K562 (cell line): ENCODE data around the gene CNTN4. TPM values are rescaled to one million over a fixed set of nuclear protein-coding genes. Genes with fewer than 3 reads are reported as not detected.

ENCODE experiments used
- ATAC-seq: fragments of 200-7000 bp; cut with Tn5 transposase; 3 replicates; pipeline ENCODE4 v1.9.1; 2020; ENCODE audit warnings: moderate library complexity
- BruUV-seq: library from RNA; stranded (reverse); fragments of 400-500 nt; replicated peaks from 2 replicates; lab custom pipeline; 2021; lab: Mats Ljungman, UMichigan
- CTCF ChIA-PET: fragments of 300-600 bp; formaldehyde crosslinking; extraction: SDS; loops from one replicate; lab custom pipeline; 2021; ENCODE audit warnings: low intra/inter-chr PET ratio; lab: Yijun Ruan, JAX
- POLR2A ChIA-PET: fragments of 300-600, 350-650 bp; sonication (Branson Sonifier 250); formaldehyde crosslinking; extraction: SDS; loops from one replicate; lab custom pipeline; 2021; ENCODE audit warnings: antibody characterized with exemption, inconsistent platforms; lab: Yijun Ruan, JAX
- DNase-seq, 4 experiments: peaks; one replicate each; pipeline versions ENCODE4 v3.0.0 to v3.0.0-alpha.2; 2011 to 2018; ENCODE audit warnings: low spot score in 3 of 4, mixed read lengths in 3 of 4; ENCODE audit errors: extremely low read depth in 1 of 4
- FAIRE-seq: peaks from 2 replicates; lab custom pipeline; 2011; peaks lifted over from hg19 to GRCh38; lab: Jason Lieb, UNC
- H2AFZ ChIP-seq: 2 replicates; pipeline ENCODE4 v1.6.0; 2011; ENCODE audit warnings: low read depth, low read length, control low read depth, inconsistent platforms
- H3K27ac ChIP-seq: fragments of 200-600 bp; 3 replicates; pipeline ENCODE4 v1.8.0; 2011; ENCODE audit warnings: low read depth, mild to moderate bottlenecking, control low read depth, inconsistent platforms, low read length, moderate library complexity, mixed read lengths; ENCODE audit errors: extremely low read depth
- H3K27me3 ChIP-seq, 2 experiments: fragments of 300-600 bp in 1 of 2; 2 replicates in 1 of 2; 3 replicates in 1 of 2; pipeline versions ENCODE4 v1.6.0 to v1.8.0; 2011; ENCODE audit warnings: inconsistent platforms in 2 of 2, low read length in 2 of 2, mild to moderate bottlenecking in 1 of 2, mixed read lengths in 1 of 2, moderate library complexity in 1 of 2; ENCODE audit not compliant: control insufficient read depth in 2 of 2, insufficient read depth in 2 of 2
- H3K36me3 ChIP-seq: fragments of 300-600 bp; 3 replicates; pipeline ENCODE4 v1.8.0; 2011; ENCODE audit warnings: mild to moderate bottlenecking, low read length, inconsistent platforms; ENCODE audit not compliant: control insufficient read depth, insufficient read depth
- H3K4me1 ChIP-seq, 2 experiments: fragments of 200-600 bp in 1 of 2; replicated peaks in 1 of 2; 2 replicates in 1 of 2; 3 replicates in 1 of 2; pipeline versions ENCODE4 v1.5.1 to v1.8.0; 2011; ENCODE audit warnings: inconsistent platforms in 2 of 2, low read length in 2 of 2, mild to moderate bottlenecking in 1 of 2, mixed read lengths in 1 of 2, moderate library complexity in 1 of 2; ENCODE audit not compliant: control insufficient read depth in 2 of 2, insufficient read depth in 2 of 2
- H3K4me2 ChIP-seq: 2 replicates; pipeline ENCODE4 v1.6.1; 2011; ENCODE audit warnings: low read length, control low read depth, inconsistent platforms, mixed read lengths; ENCODE audit not compliant: insufficient read depth
- H3K4me3 ChIP-seq: fragments of 200-600 bp; sonication (generic), shearing (Covaris generic); 2 replicates; pipeline ENCODE4 v1.5.1; 2016; ENCODE audit warnings: control low read depth, inconsistent platforms
- H3K79me2 ChIP-seq: fragments of 200-600 bp; 3 replicates; pipeline ENCODE4 v1.8.0; 2011; ENCODE audit warnings: low read length, inconsistent platforms; ENCODE audit not compliant: control insufficient read depth, insufficient read depth
- H3K9ac ChIP-seq, 2 experiments: 2 replicates each; pipeline versions ENCODE4 v1.6.0 to v1.6.1; 2011; ENCODE audit warnings: low read depth in 2 of 2, low read length in 2 of 2, control low read depth in 1 of 2, inconsistent platforms in 1 of 2, mild to moderate bottlenecking in 1 of 2, mixed read lengths in 1 of 2; ENCODE audit not compliant: insufficient read depth in 1 of 2
- H3K9me1 ChIP-seq: one replicate; pipeline ENCODE4 v1.6.0; 2011; ENCODE audit warnings: inconsistent platforms, mild to moderate bottlenecking, low read length, moderate library complexity; ENCODE audit not compliant: control insufficient read depth, insufficient read depth
- H3K9me3 ChIP-seq: replicated peaks from 2 replicates; pipeline ENCODE4 v1.5.1; 2011; ENCODE audit warnings: low read depth, low read length, inconsistent platforms; ENCODE audit not compliant: control insufficient read depth, insufficient read depth
- H4K20me1 ChIP-seq: replicated peaks from 2 replicates; pipeline ENCODE4 v1.6.1; 2011; ENCODE audit warnings: low read length, inconsistent platforms, mixed read lengths; ENCODE audit not compliant: control insufficient read depth, insufficient read depth
- CBFA2T2 ChIP-seq: fragments of 450-650 bp; conservative IDR thresholded peaks from 2 replicates; pipeline ENCODE4 v1.6.1; 2017; ENCODE audit warnings: mild to moderate bottlenecking
- FIP1L1 ChIP-seq: fragments of 200-400 bp; formaldehyde crosslinking; IDR thresholded peaks from 2 replicates; pipeline ENCODE4 v1.6.1; 2018; ENCODE audit warnings: mild to moderate bottlenecking, low read depth, low read length; ENCODE audit not compliant: poor library complexity, severe bottlenecking
- GTF2A2 ChIP-seq: IDR thresholded peaks from 2 replicates; pipeline ENCODE4 v1.6.1; 2016; ENCODE audit warnings: mild to moderate bottlenecking, missing genetic modification characterization, missing compliant biosample characterization
- JUN ChIP-seq, 2 experiments: sonication (generic) in 1 of 2; formaldehyde crosslinking in 1 of 2; IDR thresholded peaks; 2 replicates each; pipeline versions ENCODE4 v1.6.1 to v1.8.0; 2012 to 2022; ENCODE audit warnings: borderline replicate concordance in 2 of 2, mild to moderate bottlenecking in 2 of 2, improper control_type of control experiment in 1 of 2, low read depth in 1 of 2, low read length in 1 of 2, missing genetic modification reagents in 1 of 2
- MIER1 ChIP-seq: fragments of 450-650 bp; IDR thresholded peaks from 2 replicates; pipeline ENCODE4 v1.6.1; 2016; ENCODE audit warnings: antibody characterized with exemption, mild to moderate bottlenecking, low read depth
- ZFPM2 ChIP-seq: fragments of 250-450 bp; sonication (Bioruptor Pico); IDR thresholded peaks from 2 replicates; pipeline ENCODE4 v1.5.1; 2022; ENCODE audit warnings: mild to moderate bottlenecking
- ZNF124 ChIP-seq: sonication (generic); formaldehyde crosslinking; IDR thresholded peaks from 2 replicates; pipeline ENCODE4 v1.8.1; 2022; ENCODE audit warnings: missing genetic modification reagents
- ZNF212 ChIP-seq: fragments of 450-650 bp; formaldehyde crosslinking; IDR thresholded peaks from 2 replicates; pipeline ENCODE4 v1.4.0; 2020; ENCODE audit warnings: mild to moderate bottlenecking
- ZNF780A ChIP-seq: fragments of 250-450 bp; sonication (Bioruptor Pico); IDR thresholded peaks from 2 replicates; pipeline ENCODE4 v1.5.0; 2021; ENCODE audit warnings: mild to moderate bottlenecking
- WGBS: fragments of 100-300 bp; shearing (Covaris generic); methylation state at CpG from one replicate; pipeline ENCODE4 v1.1.6; 2016; ENCODE audit warnings: low coverage, mixed read lengths; ENCODE audit not compliant: insufficient coverage; ENCODE audit errors: missing lambda C conversion rate; 5-methylcytosine and 5-hydroxymethylcytosine counted together
- in situ Hi-C: fragments of 300-500 bp; cut with MboI; formaldehyde crosslinking; loops from 4 replicates; pipeline ENCODE4 v1.15.0; 2018; ENCODE audit warnings: inconsistent platforms, mixed read lengths
- intact Hi-C: fragments of 100-400 bp; cut with micrococcal nuclease; formaldehyde crosslinking; loops from 2 replicates; pipeline ENCODE4 v1.14.2; 2022
- polyA plus RNA-seq, 8 experiments: library from polyadenylated mRNA; depleted of rRNA in 4 of 8; stranded (reverse) in 5 of 8; unstranded in 3 of 8; fragments of >200 nt; fragmentation: Nextera tagmentation in 2 of 8; fragmentation: Illumina TruSeq in 1 of 8; extraction: Ambion mirVana in 2 of 8; extraction: Trizol in 1 of 8; gene quantifications; 2 replicates each; pipeline versions ENCODE4 v1.2.1 to v1.2.3, GENCODE V29; 2011 to 2014; ENCODE audit warnings: inconsistent platforms in 1 of 8, missing spikeins in 1 of 8
- total RNA-seq, 7 experiments: library from RNA; depleted of rRNA in 6 of 7; stranded (reverse); fragments of >200 nt in 6 of 7; fragmentation: Illumina TruSeq in 2 of 7; extraction: Trizol in 2 of 7; gene quantifications; 2 replicates each; pipeline versions ENCODE4 v1.2.1 to v1.2.3, GENCODE V29; 2011 to 2021; ENCODE audit warnings: low replicate concordance in 1 of 7
- TF ChIP-seq, protein P1 (sequence below), 2 experiments: fragments of 450-650 bp; IDR thresholded peaks; 2 replicates each; pipeline ENCODE4 v1.6.1; 2016
- TF ChIP-seq, protein P2 (sequence below): sonication (generic); formaldehyde crosslinking; IDR thresholded peaks from 2 replicates; pipeline ENCODE4 v1.8.1; 2022; ENCODE audit warnings: missing genetic modification reagents
- TF ChIP-seq, protein P3 (sequence below): fragments of 250-450 bp; sonication (Bioruptor Pico); IDR thresholded peaks from 2 replicates; pipeline ENCODE4 v1.5.0; 2021
- TF ChIP-seq, protein P4 (sequence below): fragments of 250-450 bp; sonication (Bioruptor Pico); IDR thresholded peaks from 2 replicates; pipeline ENCODE4 v1.8.0; 2022; ENCODE audit warnings: moderate library complexity, mild to moderate bottlenecking, inconsistent platforms
- TF ChIP-seq, protein P5 (sequence below): fragments of 200-800 bp; sonication (Bioruptor generic); IDR thresholded peaks from 2 replicates; pipeline ENCODE4 v1.6.1; 2017; ENCODE audit warnings: missing genetic modification characterization, missing compliant biosample characterization

Gene CNTN4
- total and polyA plus RNA-seq, 9 of the 15 experiments (the other 6 are each of a cell fraction or from before 2014, with no cell fraction given): not detected

DNA sequence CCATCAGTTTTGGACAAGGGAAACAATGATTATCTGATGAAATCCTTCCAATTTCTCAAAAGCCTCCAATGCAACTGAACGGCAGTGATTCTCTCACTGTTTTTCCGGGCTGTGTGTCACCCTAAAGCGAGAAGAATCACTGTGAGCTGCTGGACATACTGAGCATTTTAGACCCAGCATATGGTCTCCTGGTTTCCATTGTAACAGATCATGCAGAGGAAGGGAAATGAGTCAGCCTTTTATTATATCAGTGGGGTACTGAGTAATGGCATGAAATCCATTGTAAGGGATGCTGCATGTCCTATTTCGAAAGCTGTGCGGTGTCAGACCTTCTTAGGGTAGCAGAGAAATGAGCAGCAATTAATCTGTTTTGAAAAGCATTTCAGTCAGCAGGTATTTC is 724.4 kb downstream of the CNTN4 start (continued):
- no peak for TF ChIP-seq ZFPM2 (CRISPR knock-in tag)
- TF ChIP-seq JUN (IDR thresholded peaks at IDR 0.05; ENCODE audit: borderline replicate concordance, low read depth, low read length): no peak
- TF ChIP-seq JUN (CRISPR knock-in tag; IDR thresholded peaks at IDR 0.05; ENCODE audit: borderline replicate concordance): no peak
- TF ChIP-seq, protein P1, sequence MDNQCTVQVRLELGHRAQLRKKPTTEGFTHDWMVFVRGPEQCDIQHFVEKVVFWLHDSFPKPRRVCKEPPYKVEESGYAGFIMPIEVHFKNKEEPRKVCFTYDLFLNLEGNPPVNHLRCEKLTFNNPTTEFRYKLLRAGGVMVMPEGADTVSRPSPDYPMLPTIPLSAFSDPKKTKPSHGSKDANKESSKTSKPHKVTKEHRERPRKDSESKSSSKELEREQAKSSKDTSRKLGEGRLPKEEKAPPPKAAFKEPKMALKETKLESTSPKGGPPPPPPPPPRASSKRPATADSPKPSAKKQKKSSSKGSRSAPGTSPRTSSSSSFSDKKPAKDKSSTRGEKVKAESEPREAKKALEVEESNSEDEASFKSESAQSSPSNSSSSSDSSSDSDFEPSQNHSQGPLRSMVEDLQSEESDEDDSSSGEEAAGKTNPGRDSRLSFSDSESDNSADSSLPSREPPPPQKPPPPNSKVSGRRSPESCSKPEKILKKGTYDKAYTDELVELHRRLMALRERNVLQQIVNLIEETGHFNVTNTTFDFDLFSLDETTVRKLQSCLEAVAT (IDR thresholded peaks at IDR 0.05): no peak

DNA sequence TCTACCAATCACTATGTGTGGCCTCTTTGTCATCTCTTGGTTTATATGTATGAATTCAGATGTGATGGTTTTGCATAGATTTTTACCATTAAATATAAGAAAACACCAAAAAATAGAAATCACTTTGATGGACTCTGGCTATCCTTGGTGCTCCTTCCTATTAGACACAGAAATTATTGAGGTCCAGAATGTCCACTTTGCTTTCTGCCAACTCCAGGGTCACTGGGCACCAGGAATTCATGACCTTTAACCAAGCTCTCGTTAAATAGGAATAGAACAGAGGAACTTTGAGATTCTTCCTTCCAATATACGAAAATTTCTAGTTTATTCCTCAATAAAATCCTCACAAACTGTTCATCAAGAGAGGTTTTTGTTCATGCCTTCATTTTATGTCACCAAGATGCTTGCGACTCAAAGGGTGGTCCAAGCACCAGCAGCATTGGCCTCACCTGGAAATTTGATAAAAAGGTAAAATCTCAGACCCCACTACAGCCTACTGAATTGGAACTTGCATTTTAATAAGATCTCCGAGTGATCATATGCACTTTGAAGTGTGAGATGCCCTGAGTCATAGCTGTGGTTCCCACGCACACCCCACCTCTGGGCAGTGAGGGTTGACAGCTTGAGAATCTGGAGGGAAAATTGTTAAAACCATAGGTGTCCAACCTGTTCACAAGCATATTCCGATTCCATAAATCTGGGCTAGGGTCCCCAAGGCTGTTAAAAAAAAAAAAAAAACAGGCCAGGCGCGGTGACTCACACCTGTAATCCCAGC is 725.0 kb downstream of the CNTN4 start:
- H3K27me3 ChIP-seq: no peaks in the 10 kb centered on the region
- H3K79me2 ChIP-seq: no peaks in the 10 kb centered on the region
- ChIA-PET CTCF (no interaction called here), POLR2A (no interaction called here)
- no peak overlapping the region for H3K9ac ChIP-seq
- H3K9me1 ChIP-seq: no peaks in the 10 kb centered on the region
- no peak overlapping the region for H3K27ac ChIP-seq
- H3K9me3 ChIP-seq: no peaks in the 10 kb centered on the region; the same call in 1 of the 2 replicates
- FAIRE-seq: no peak
- no peak for ATAC-seq
- H3K4me3 ChIP-seq: no peak overlapping the region
- in situ Hi-C loops: no loop called here
- H3K4me2 ChIP-seq: no peak overlapping the region
- intact Hi-C loops: no loop called here
- H3K4me1 ChIP-seq: no peaks in the 10 kb centered on the region
- no peak for DNase-seq
- WGBS: 0% methylated on average over 8 of the region's 8 CpGs
- no peaks in the 10 kb centered on the region for H4K20me1 ChIP-seq
- no TSS peak for BruUV-seq
- H3K36me3 ChIP-seq: no peaks in the 10 kb centered on the region
- no peak overlapping the region for H2AFZ ChIP-seq
- TF ChIP-seq, protein P2, sequence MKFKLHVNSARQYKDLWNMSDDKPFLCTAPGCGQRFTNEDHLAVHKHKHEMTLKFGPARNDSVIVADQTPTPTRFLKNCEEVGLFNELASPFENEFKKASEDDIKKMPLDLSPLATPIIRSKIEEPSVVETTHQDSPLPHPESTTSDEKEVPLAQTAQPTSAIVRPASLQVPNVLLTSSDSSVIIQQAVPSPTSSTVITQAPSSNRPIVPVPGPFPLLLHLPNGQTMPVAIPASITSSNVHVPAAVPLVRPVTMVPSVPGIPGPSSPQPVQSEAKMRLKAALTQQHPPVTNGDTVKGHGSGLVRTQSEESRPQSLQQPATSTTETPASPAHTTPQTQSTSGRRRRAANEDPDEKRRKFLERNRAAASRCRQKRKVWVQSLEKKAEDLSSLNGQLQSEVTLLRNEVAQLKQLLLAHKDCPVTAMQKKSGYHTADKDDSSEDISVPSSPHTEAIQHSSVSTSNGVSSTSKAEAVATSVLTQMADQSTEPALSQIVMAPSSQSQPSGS (CRISPR knock-in tag): no peak
- TF ChIP-seq ZNF780A (CRISPR knock-in tag): no peak
- no peak for TF ChIP-seq GTF2A2 (tag)
- TF ChIP-seq, protein P3, sequence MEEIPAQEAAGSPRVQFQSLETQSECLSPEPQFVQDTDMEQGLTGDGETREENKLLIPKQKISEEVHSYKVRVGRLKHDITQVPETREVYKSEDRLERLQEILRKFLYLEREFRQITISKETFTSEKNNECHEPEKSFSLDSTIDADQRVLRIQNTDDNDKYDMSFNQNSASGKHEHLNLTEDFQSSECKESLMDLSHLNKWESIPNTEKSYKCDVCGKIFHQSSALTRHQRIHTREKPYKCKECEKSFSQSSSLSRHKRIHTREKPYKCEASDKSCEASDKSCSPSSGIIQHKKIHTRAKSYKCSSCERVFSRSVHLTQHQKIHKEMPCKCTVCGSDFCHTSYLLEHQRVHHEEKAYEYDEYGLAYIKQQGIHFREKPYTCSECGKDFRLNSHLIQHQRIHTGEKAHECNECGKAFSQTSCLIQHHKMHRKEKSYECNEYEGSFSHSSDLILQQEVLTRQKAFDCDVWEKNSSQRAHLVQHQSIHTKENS (CRISPR knock-in tag): no peak
- no peak for TF ChIP-seq CBFA2T2
- no peak for TF ChIP-seq ZNF124 (CRISPR knock-in tag)
- TF ChIP-seq FIP1L1: no peak
- TF ChIP-seq, protein P4, sequence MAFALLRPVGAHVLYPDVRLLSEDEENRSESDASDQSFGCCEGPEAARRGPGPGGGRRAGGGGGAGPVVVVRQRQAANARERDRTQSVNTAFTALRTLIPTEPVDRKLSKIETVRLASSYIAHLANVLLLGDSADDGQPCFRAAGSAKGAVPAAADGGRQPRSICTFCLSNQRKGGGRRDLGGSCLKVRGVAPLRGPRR (CRISPR knock-in tag): no peak
- no peak for TF ChIP-seq MIER1
- TF ChIP-seq, protein P5, sequence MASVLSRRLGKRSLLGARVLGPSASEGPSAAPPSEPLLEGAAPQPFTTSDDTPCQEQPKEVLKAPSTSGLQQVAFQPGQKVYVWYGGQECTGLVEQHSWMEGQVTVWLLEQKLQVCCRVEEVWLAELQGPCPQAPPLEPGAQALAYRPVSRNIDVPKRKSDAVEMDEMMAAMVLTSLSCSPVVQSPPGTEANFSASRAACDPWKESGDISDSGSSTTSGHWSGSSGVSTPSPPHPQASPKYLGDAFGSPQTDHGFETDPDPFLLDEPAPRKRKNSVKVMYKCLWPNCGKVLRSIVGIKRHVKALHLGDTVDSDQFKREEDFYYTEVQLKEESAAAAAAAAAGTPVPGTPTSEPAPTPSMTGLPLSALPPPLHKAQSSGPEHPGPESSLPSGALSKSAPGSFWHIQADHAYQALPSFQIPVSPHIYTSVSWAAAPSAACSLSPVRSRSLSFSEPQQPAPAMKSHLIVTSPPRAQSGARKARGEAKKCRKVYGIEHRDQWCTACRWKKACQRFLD (CRISPR knock-in tag): no peak
- no peak for TF ChIP-seq ZNF212
